Adrenal gland (tissue), 5 donors: ENCODE measurements around the gene ZNF516.

Experiments
- POLR2A ChIP-seq, 2 donors: fragments of 450-650 bp; IDR thresholded peaks; one replicate each; pipeline ENCODE4 v1.6.1; 2017; ENCODE audit warnings: antibody characterized with exemption in 2 of 2, mild to moderate bottlenecking in 2 of 2, moderate library complexity in 1 of 2
- TF ChIP-seq, protein P1 (sequence below), 6 experiments: fragments of 450-650 bp in 4 of 6; fragments of 200-600 bp in 2 of 6; sonication (generic) in 1 of 6; IDR thresholded peaks; 1 replicate in 5 of 6; 2 replicates in 1 of 6; pipeline versions ENCODE4 v1.5.1 to v1.8.0; 2016 to 2021; ENCODE audit warnings: antibody characterized with exemption in 6 of 6, mild to moderate bottlenecking in 2 of 6, moderate library complexity in 1 of 6
- donor health status: DM: no; HTN: no; CAD: no.

GRCh38 chr18:76492669-76493212 lies 2.3 kb downstream of the ZNF516 start:
- TF ChIP-seq, protein P1, sequence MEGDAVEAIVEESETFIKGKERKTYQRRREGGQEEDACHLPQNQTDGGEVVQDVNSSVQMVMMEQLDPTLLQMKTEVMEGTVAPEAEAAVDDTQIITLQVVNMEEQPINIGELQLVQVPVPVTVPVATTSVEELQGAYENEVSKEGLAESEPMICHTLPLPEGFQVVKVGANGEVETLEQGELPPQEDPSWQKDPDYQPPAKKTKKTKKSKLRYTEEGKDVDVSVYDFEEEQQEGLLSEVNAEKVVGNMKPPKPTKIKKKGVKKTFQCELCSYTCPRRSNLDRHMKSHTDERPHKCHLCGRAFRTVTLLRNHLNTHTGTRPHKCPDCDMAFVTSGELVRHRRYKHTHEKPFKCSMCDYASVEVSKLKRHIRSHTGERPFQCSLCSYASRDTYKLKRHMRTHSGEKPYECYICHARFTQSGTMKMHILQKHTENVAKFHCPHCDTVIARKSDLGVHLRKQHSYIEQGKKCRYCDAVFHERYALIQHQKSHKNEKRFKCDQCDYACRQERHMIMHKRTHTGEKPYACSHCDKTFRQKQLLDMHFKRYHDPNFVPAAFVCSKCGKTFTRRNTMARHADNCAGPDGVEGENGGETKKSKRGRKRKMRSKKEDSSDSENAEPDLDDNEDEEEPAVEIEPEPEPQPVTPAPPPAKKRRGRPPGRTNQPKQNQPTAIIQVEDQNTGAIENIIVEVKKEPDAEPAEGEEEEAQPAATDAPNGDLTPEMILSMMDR (IDR thresholded peaks at IDR 0.05): no peak
- TF ChIP-seq POLR2A (IDR thresholded peaks at IDR 0.05): peak in 1 of 2 donors; percentile 75
